Trophoblast cell (in vitro differentiated cells and primary cell): ENCODE data around the gene ANKRD18A. TPM values are rescaled to one million over a fixed set of nuclear protein-coding genes. Genes with fewer than 3 reads are reported as not detected.

ENCODE experiments used
- DNase-seq, 2 donors: peaks; one replicate each; pipeline ENCODE4 v3.0.0-alpha.2; 2016
- H2AFZ ChIP-seq: 2 replicates; pipeline ENCODE4 v1.6.1; 2013; ENCODE audit warnings: low read length, moderate library complexity, mild to moderate bottlenecking; ENCODE audit not compliant: insufficient read depth, poor library complexity
- H2AK5ac ChIP-seq: 2 replicates; pipeline ENCODE4 v1.6.1; 2013; ENCODE audit warnings: mild to moderate bottlenecking, low read length
- H2BK120ac ChIP-seq: 2 replicates; pipeline ENCODE4 v1.6.1; 2013; ENCODE audit warnings: low read length, mild to moderate bottlenecking, moderate library complexity; ENCODE audit not compliant: insufficient read depth, poor library complexity
- H2BK12ac ChIP-seq: 2 replicates; pipeline ENCODE4 v1.6.1; 2013; ENCODE audit warnings: mild to moderate bottlenecking, low read length, moderate library complexity
- H2BK5ac ChIP-seq: 2 replicates; pipeline ENCODE4 v1.6.1; 2013; ENCODE audit warnings: low read length, low read depth, moderate library complexity, mild to moderate bottlenecking; ENCODE audit not compliant: poor library complexity
- H3K14ac ChIP-seq: 2 replicates; pipeline ENCODE4 v1.6.1; 2013; ENCODE audit warnings: mild to moderate bottlenecking, low read length
- H3K18ac ChIP-seq: 2 replicates; pipeline ENCODE4 v1.6.1; 2013; ENCODE audit warnings: mild to moderate bottlenecking, low read length
- H3K23ac ChIP-seq: 2 replicates; pipeline ENCODE4 v1.6.1; 2013; ENCODE audit warnings: low read length
- H3K27ac ChIP-seq: 2 replicates; pipeline ENCODE4 v1.5.1; 2013; ENCODE audit warnings: low read depth, mild to moderate bottlenecking, inconsistent platforms, low read length, moderate library complexity
- H3K27me3 ChIP-seq: 2 replicates; pipeline ENCODE4 v1.6.1; 2013; ENCODE audit warnings: inconsistent platforms, mild to moderate bottlenecking, low read length, moderate library complexity; ENCODE audit not compliant: insufficient read depth
- H3K36me3 ChIP-seq, 2 experiments: 1 replicate in 1 of 2; 2 replicates in 1 of 2; pipeline ENCODE4 v1.6.1; 2013; ENCODE audit warnings: low read length in 2 of 2, mild to moderate bottlenecking in 2 of 2, moderate library complexity in 1 of 2; ENCODE audit not compliant: insufficient read depth in 2 of 2, control insufficient read depth in 1 of 2
- H3K4ac ChIP-seq: 2 replicates; pipeline ENCODE4 v1.6.1; 2013; ENCODE audit warnings: low read depth, mild to moderate bottlenecking, low read length, moderate library complexity
- H3K4me1 ChIP-seq, 2 experiments: 1 replicate in 1 of 2; 2 replicates in 1 of 2; pipeline ENCODE4 v1.6.1; 2013; ENCODE audit warnings: low read length in 2 of 2, mild to moderate bottlenecking in 2 of 2, moderate library complexity in 1 of 2; ENCODE audit not compliant: insufficient read depth in 2 of 2, control insufficient read depth in 1 of 2
- H3K4me2 ChIP-seq: 2 replicates; pipeline ENCODE4 v1.6.1; 2013; ENCODE audit warnings: inconsistent platforms, mild to moderate bottlenecking, low read length, moderate library complexity
- H3K4me3 ChIP-seq: 2 replicates; pipeline ENCODE4 v1.5.1; 2013; ENCODE audit warnings: mild to moderate bottlenecking, low read depth, low read length, inconsistent platforms
- H3K79me1 ChIP-seq: one replicate; pipeline ENCODE4 v1.6.1; 2013; ENCODE audit warnings: low read length
- H3K79me2 ChIP-seq: 2 replicates; pipeline ENCODE4 v1.6.1; 2013; ENCODE audit warnings: low read length, mild to moderate bottlenecking; ENCODE audit not compliant: control insufficient read depth, insufficient read depth, poor library complexity
- H3K9ac ChIP-seq: 2 replicates; pipeline ENCODE4 v1.6.1; 2013; ENCODE audit warnings: mild to moderate bottlenecking, low read length
- H3K9me3 ChIP-seq: 2 replicates; pipeline ENCODE4 v1.6.1; 2013; ENCODE audit warnings: low read depth, mild to moderate bottlenecking, control low read depth, inconsistent platforms, low read length; ENCODE audit not compliant: insufficient read depth
- H4K12ac ChIP-seq: 2 replicates; pipeline ENCODE4 v1.6.1; 2013; ENCODE audit warnings: low read depth, mild to moderate bottlenecking, low read length, moderate library complexity
- H4K8ac ChIP-seq: 2 replicates; pipeline ENCODE4 v1.6.1; 2013; ENCODE audit warnings: low read depth, mild to moderate bottlenecking, low read length, moderate library complexity
- H4K91ac ChIP-seq: one replicate; pipeline ENCODE4 v1.6.1; 2013; ENCODE audit warnings: low read depth, mild to moderate bottlenecking, low read length, moderate library complexity
- WGBS: extraction: QIAGEN DNeasy Blood & Tissue Kit; methylation state at CpG from one replicate; pipeline ENCODE4 v1.1.7; 2013; ENCODE audit warnings: missing lambda C conversion rate; ENCODE audit not compliant: insufficient read length, insufficient coverage; ENCODE audit errors: extremely low coverage; 5-methylcytosine and 5-hydroxymethylcytosine counted together
- polyA plus RNA-seq: library from polyadenylated mRNA; stranded (reverse); fragments of 200-250 nt; gene quantifications from 2 replicates; pipeline ENCODE4 v1.2.3, GENCODE V29; 2013

Gene ANKRD18A
- polyA plus RNA-seq, result 2.9 and 3.7 TPM in 2 replicates

DNA sequence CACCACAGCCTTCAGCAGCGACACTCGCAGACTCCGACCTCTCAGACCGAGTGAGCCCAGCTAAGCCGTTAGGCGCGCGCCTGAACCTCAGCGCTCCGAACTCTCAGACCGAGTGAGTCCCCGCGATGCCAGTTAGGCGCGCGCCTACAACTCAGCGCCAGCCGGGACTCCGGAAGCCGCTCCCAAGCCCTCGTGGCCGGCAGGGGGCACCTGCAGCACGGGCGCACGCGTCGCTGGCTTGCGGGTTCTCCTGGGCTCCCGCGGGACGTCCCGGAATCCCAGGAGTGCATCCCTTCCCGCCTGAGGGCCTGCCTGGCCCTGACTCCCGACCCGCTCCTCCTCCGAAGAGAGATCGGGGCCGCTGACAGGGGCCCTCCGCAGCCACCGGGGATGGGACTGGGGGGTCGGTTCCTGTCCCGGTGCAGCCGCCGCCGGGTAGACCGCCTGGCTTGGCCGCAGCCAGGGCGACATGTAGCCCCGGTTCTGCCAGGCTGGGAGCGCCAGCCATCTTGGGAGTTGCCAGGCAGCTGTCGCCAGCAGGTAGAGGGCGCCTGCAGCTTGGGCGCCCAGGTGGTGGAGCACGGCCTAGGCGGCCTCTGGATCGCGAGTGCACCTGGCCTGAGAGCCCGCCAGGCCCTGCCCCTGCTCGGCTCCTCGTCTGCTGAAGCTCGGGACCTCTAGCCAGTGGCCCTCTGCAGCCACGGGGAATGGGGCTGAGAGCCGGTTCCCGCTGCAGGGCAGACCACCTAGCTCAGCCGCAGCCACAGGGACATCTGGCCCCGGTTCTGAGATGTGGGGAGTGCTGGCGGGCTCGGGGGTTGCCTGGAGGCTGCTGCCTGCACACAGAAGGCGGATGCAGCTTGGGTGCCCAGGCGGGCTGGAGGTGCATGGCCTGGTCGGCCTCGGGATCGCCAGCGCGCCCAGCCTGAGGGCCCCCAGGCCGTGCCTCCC is at the start of gene ANKRD18A:
Gene ANKRD18A, minus strand, starts transcription at position 114 of the 951 bp plus-strand sequence. CDS start 311 bp downstream, outside the sequence.
- peak within 1 kb of the TSS; percentile 97 for H3K4me2 ChIP-seq
- H2AFZ ChIP-seq, result peak within 1 kb of the TSS; percentile 73
- no peak within 1 kb of the TSS for H3K9ac ChIP-seq
- H3K27ac ChIP-seq, result no peak within 1 kb of the TSS
- H4K91ac ChIP-seq, result peak within 1 kb of the TSS; percentile 24
- H3K9me3 ChIP-seq, result peaks cover 3% of the 10 kb centered on the region
- H2BK12ac ChIP-seq, result peak within 1 kb of the TSS; percentile 58
- no peak within 1 kb of the TSS for H3K4ac ChIP-seq
- no peak within 1 kb of the TSS for H3K23ac ChIP-seq
- H3K36me3 ChIP-seq, result no peaks in the 10 kb centered on the region
- WGBS, result no CpG with 5 or more reads among the region's 76 CpGs
- peak within 1 kb of the TSS; percentile 79 for H4K8ac ChIP-seq
- H3K79me1 ChIP-seq, result no peaks in the 10 kb centered on the region
- no peak within 1 kb of the TSS for H2BK5ac ChIP-seq
- peak within 1 kb of the TSS; percentile 43 for H2BK120ac ChIP-seq
- peaks cover 6 to 20% of the 10 kb centered on the region in 2 experiments for H3K4me1 ChIP-seq
- no peak within 1 kb of the TSS for H2AK5ac ChIP-seq
- H3K4me3 ChIP-seq, result peak within 1 kb of the TSS; percentile 72
- H4K12ac ChIP-seq, result peak within 1 kb of the TSS; percentile 44
- H3K14ac ChIP-seq, result peak within 1 kb of the TSS; percentile 7
- H3K27me3 ChIP-seq, result peaks cover 21% of the 10 kb centered on the region
- peak; percentile 98 for DNase-seq
- peaks cover 1% of the 10 kb centered on the region for H3K79me2 ChIP-seq
- H3K18ac ChIP-seq, result peak within 1 kb of the TSS; percentile 17

DNA sequence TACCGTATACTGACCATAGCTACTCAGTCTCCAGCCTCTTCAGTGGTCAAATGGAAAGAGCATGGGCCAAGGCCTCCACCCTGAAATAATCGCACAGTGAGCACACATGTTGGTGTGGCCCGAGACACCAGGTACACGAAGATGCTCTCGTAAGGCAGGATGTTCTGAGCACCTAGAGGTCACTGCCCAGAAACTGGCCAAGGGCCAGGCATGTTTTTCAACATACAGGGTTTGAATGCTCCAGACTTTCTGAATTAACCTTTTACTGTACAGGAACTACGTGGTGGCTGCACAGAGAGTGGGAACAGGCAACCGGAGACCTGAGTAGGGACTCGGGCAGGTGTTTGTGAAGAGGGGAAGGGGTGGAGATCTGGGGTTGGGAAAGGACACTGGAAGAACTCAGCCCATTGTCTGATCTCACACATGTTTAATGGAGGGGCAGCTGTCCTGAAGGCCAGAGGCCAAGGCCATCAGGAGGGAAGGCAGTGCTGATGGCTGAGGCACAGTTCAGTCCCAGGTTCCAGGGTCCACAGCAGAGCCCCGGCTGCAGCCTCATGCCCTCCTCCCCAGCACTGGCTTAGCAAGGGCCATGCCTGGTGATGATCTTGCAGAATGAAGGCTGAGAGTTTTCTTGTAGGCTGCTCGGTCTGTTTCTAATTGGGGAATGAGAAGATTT is 48.5 kb upstream of the ANKRD18A start:
- H3K36me3 ChIP-seq, result no peaks in the 10 kb centered on the region
- peak overlapping the region; percentile 27 for H3K4me3 ChIP-seq
- no peak overlapping the region for H2AK5ac ChIP-seq
- no peak overlapping the region for H2AFZ ChIP-seq
- H3K4me2 ChIP-seq, result no peak overlapping the region
- H4K8ac ChIP-seq, result no peak overlapping the region
- H3K4ac ChIP-seq, result no peak overlapping the region
- peaks cover 5 to 8% of the 10 kb centered on the region in 2 experiments for H3K4me1 ChIP-seq
- no peaks in the 10 kb centered on the region for H3K79me1 ChIP-seq
- no peak overlapping the region for H3K23ac ChIP-seq
- no peak overlapping the region for H3K27ac ChIP-seq
- no peak overlapping the region for H3K9ac ChIP-seq
- H3K14ac ChIP-seq, result no peak overlapping the region
- H4K91ac ChIP-seq, result no peak overlapping the region
- no peak overlapping the region for H2BK5ac ChIP-seq
- peaks cover 3% of the 10 kb centered on the region for H3K9me3 ChIP-seq
- no peak overlapping the region for H2BK120ac ChIP-seq
- H2BK12ac ChIP-seq, result no peak overlapping the region
- H3K18ac ChIP-seq, result no peak overlapping the region
- no peaks in the 10 kb centered on the region for H3K27me3 ChIP-seq
- no peaks in the 10 kb centered on the region for H3K79me2 ChIP-seq
- H4K12ac ChIP-seq, result no peak overlapping the region
- DNase-seq, result no peak
- WGBS, result no CpG with 5 or more reads among the region's 10 CpGs

DNA sequence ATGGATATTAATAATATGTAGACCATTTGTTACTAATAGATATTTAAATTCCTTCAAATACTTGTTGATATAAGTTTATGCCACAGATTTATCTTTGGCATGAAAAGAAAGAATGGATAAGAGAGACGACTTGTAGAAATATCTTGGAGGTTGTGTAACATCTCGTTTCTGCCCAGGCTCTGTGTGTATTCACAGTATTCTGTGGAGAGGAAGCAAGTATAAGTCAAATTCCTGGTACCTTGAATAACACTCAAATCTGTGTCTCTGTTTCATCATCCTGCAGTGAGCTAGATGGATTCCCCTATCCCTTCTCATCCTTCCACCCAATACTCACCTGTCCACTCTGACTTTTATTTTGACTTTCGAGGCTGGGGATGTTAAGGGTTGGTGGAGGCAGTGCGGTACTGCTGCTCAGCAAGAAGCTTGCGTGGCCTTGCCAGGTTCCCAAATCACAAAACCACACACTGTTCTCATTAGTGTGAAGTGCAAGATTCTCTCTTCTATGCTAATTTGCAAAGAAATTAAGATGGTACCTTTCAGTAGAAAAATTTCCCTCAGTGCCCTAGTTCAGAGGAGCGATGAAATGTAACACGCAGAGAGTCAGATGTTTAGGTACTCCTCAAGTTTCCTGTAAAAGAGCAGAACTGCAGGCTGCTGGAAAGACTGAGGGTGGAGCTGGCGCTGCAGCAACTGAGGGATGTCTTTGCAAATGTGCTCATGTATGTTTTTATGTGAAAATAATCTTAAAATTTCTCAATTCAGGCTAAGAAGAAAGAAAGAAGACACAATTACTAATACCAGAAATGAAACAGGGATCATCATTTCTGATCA is 42.6 kb upstream of the ANKRD18A start:
- no peak overlapping the region for H4K8ac ChIP-seq
- H2AK5ac ChIP-seq, result no peak overlapping the region
- H3K4me3 ChIP-seq, result no peak overlapping the region
- H3K27ac ChIP-seq, result no peak overlapping the region
- no CpG with 5 or more reads among the region's 8 CpGs for WGBS
- H3K4me2 ChIP-seq, result no peak overlapping the region
- H3K14ac ChIP-seq, result no peak overlapping the region
- DNase-seq, result no peak
- no peak overlapping the region for H2BK12ac ChIP-seq
- no peaks in the 10 kb centered on the region for H3K36me3 ChIP-seq
- no peak overlapping the region for H4K12ac ChIP-seq
- no peaks in the 10 kb centered on the region for H3K79me2 ChIP-seq
- H2AFZ ChIP-seq, result no peak overlapping the region
- no peak overlapping the region for H3K4ac ChIP-seq
- H3K79me1 ChIP-seq, result no peaks in the 10 kb centered on the region
- no peak overlapping the region for H2BK120ac ChIP-seq
- no peaks in the 10 kb centered on the region for H3K4me1 ChIP-seq
- H2BK5ac ChIP-seq, result no peak overlapping the region
- no peak overlapping the region for H3K18ac ChIP-seq
- no peaks in the 10 kb centered on the region for H3K27me3 ChIP-seq
- H4K91ac ChIP-seq, result no peak overlapping the region
- no peak overlapping the region for H3K9ac ChIP-seq
- H3K23ac ChIP-seq, result no peak overlapping the region
- H3K9me3 ChIP-seq, result peaks cover 1% of the 10 kb centered on the region

DNA sequence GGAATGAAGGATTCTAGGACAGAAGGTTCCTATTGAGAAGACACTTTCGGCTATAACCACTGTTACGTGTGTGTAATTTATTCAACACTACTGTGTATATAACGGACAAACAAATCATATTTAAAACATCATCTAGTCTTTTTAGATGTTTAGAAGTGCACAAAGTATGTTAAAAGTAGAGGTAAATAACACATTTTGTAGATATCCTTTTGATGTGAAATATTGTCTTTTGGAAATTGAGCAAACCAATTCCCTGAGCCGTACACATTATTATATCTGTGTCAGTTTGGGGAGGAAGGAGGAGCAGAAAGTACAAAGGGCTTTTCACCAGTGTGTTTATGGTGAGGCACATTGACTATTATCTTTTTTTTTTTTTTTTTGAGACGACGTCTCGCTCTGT is 39.1 kb upstream of the ANKRD18A start:
- Histone ChIP-seq H3K27me3 (no peaks in the 10 kb centered on the region), H2AFZ (no peak overlapping the region), H4K8ac (no peak overlapping the region), H3K23ac (no peak overlapping the region), H3K4me2 (no peak overlapping the region), H3K14ac (no peak overlapping the region), H2BK12ac (no peak overlapping the region), H3K79me2 (no peaks in the 10 kb centered on the region), H2BK120ac (no peak overlapping the region), H3K4me1 (no peaks in the 10 kb centered on the region), H2AK5ac (no peak overlapping the region), H3K4me3 (no peak overlapping the region), H3K27ac (no peak overlapping the region), H3K79me1 (no peaks in the 10 kb centered on the region), H3K36me3 (no peaks in the 10 kb centered on the region), H4K12ac (no peak overlapping the region), H3K9ac (no peak overlapping the region), H4K91ac (no peak overlapping the region), H3K9me3 (no peaks in the 10 kb centered on the region), H3K18ac (no peak overlapping the region), H2BK5ac (no peak overlapping the region), H3K4ac (no peak overlapping the region)
- no CpG with 5 or more reads among the region's 7 CpGs for WGBS
- no peak for DNase-seq
